ENCODE data around the gene IMPG1.

DNA sequence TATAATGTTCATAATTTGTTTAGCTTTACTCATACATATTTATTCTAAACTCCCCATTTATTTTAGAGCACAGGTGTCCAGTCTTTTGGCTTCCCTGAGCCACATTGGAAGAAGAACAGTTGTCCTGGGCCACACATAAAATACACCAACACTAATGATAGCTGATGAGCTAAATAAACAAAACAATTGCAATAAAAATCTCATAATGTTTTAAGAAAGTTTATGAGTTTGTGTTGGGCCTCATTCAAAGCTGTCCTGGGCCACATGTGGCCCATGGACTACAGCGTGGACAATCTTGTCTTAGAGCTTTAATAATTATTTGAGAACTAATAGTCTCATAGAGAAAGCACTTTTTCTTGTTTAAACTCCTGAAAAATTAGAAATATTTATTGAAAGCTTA, 192.2 kb downstream of the IMPG1 start:
- TF ChIP-seq, protein P1, sequence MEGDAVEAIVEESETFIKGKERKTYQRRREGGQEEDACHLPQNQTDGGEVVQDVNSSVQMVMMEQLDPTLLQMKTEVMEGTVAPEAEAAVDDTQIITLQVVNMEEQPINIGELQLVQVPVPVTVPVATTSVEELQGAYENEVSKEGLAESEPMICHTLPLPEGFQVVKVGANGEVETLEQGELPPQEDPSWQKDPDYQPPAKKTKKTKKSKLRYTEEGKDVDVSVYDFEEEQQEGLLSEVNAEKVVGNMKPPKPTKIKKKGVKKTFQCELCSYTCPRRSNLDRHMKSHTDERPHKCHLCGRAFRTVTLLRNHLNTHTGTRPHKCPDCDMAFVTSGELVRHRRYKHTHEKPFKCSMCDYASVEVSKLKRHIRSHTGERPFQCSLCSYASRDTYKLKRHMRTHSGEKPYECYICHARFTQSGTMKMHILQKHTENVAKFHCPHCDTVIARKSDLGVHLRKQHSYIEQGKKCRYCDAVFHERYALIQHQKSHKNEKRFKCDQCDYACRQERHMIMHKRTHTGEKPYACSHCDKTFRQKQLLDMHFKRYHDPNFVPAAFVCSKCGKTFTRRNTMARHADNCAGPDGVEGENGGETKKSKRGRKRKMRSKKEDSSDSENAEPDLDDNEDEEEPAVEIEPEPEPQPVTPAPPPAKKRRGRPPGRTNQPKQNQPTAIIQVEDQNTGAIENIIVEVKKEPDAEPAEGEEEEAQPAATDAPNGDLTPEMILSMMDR (IDR thresholded peaks at IDR 0.05), result no peak
- TF ChIP-seq POLR2A (IDR thresholded peaks at IDR 0.05; ENCODE audit: low read depth), result no peak
